ENCODE data around the gene S100A3.
"Not testable (repeated sequence)": the region's sequence is repeated elsewhere in the genome, so short reads cannot be mapped to it uniquely, and the experiment has no call there.

S100A3 gene

DNA sequence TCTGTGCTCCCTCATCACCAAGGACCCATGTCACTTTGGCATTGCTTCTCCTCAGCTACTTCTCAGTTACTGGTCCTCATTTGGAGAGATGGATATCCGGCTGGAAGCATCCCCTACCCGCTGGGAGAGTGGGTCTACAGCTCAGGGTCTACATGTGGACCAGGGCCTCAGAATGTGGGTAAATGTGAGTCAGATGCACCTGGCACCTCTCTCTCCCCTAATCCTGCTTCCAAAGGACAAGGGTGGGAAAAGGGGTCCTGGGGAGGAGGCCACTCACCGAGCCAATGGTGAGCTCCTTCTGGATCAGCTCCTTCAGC lies 14.2 kb downstream of the S100A3 start:
- DNase-seq (ENCODE audit: low read depth) = no peak

DNA sequence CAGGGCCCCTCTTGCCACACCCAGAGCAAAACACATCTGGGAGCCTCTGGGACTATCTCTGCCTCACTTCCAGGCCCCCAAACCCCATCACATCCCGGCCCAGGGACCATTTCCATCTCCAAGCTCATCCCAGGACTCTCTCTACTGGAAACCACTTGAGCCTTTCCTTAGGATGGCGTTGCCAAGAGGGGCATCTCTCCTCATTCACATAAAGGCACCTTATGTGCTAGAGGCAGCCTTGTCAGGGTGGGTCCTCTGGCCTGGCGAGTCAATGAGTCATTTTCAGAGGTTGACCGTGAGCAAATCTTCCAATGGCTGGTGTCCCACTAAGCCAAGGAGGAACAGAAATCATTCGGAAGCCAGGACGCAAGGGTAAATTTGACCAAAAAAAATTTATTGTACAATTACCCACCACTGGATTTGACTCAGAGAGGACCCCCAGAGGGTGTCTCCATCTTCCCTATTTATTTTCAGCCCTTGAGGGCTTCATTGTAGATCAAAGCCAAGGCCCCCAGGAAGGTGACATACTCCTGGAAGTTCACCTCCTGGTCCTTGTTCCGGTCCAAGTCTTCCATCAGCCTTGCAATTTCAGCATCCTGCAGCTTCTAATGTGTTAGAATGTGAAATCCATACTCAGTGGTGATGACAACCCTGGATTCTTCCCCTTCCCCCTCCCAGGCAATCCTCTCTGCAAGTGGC lies 14.7 kb downstream of the S100A3 start:
- DNase-seq (ENCODE audit: low read depth) = no peak

- peak; percentile 86 for DNase-seq (ENCODE audit: low read depth)
Measured at GRCh38 chr1:153533689-153534201, 15.3 kb downstream of the S100A3 start.

GRCh38 chr1:153532769-153533599 lies 16.1 kb downstream of the S100A3 start:
- peak; percentile 68 for DNase-seq (ENCODE audit: low read depth)

- DNase-seq (ENCODE audit: low read depth) = no peak
Measured at GRCh38 chr1:153532181-153532580, 16.9 kb downstream of the S100A3 start.

DNA sequence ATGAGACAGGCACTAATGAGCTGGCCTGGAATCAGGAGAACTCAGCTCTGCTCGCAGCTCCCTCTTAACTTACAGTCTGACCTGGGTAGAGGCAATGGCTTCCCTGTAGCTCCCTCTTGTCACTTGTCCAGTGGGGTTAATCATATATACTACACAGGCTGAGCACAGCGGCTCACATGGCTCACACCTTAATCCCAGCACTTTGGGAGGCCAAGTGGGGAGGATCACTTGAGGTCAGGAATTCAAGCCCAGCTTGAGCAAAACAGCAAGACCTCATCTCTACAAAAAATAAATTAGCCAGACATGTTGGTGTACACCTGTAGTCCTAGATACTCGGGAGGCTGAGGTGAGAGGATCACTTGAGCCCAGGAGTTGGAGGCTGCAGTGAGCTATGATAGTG lies 17.4 kb downstream of the S100A3 start:
- no peak for DNase-seq (ENCODE audit: low read depth)

- no peak for DNase-seq (ENCODE audit: low read depth)
Measured at GRCh38 chr1:153527683-153528040, 21.4 kb downstream of the S100A3 start.

GRCh38 chr1:153527023-153527682 lies 21.9 kb downstream of the S100A3 start:
- no peak for DNase-seq (ENCODE audit: low read depth)

DNA sequence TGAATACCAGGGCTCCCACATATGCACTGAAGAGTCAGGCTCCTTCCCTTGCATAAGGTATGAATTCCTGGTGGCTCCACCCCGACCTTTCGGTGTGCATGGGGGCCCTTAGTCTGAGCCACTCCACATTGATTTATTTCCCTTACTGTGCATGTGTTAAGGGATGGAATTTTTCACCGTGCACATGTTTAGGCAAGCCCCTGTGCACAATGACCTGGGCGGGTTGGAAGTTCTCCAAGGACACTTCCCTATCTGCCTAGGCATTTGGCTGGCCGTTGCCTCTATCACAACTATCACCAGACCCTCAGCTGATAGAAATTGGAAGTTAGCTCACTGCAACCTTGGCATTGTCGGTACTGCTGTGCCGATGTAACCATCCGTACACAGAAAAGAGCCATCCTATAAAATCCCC lies 22.9 kb downstream of the S100A3 start:
- DNase-seq (ENCODE audit: low read depth) = no peak

DNA sequence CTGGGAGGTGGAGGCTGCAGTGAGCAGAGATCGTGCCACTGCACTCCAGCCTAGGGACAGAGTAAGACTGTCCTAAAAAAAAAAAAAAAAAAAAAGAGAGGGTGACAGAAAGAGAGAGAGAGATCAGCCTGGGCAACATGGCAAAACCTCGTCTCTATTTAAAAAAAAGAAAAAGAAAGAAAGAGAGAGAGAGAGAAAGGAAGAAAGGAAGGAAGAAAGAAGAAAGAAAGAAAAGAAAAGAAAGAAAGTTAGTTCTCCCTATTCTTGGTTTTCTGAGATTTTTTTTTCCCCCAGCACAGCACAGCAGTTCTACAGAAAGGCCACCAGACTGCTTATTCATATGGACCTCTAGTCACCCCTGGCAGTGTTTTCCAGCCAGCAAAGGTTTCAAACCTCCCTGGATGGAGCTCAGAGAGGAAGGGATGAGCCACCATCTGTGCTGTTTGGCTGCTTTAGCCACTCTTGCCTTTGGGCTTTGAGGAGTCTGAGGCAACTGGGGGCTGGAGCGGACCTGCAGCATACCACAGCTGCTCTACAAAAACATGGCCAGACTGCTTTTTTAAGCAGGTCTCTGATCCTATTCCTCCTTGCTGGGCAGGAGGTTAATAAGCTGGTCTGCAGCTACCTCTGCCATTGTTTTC lies 23.9 kb downstream of the S100A3 start:
- no peak for DNase-seq (ENCODE audit: low read depth)

GRCh38 chr1:153522353-153523048 lies 26.6 kb downstream of the S100A3 start:
- not testable (repeated sequence) for DNase-seq (ENCODE audit: low read depth)

GRCh38 chr1:153521808-153522207 lies 27.2 kb downstream of the S100A3 start:
- not testable (repeated sequence) for DNase-seq (ENCODE audit: low read depth)

DNA sequence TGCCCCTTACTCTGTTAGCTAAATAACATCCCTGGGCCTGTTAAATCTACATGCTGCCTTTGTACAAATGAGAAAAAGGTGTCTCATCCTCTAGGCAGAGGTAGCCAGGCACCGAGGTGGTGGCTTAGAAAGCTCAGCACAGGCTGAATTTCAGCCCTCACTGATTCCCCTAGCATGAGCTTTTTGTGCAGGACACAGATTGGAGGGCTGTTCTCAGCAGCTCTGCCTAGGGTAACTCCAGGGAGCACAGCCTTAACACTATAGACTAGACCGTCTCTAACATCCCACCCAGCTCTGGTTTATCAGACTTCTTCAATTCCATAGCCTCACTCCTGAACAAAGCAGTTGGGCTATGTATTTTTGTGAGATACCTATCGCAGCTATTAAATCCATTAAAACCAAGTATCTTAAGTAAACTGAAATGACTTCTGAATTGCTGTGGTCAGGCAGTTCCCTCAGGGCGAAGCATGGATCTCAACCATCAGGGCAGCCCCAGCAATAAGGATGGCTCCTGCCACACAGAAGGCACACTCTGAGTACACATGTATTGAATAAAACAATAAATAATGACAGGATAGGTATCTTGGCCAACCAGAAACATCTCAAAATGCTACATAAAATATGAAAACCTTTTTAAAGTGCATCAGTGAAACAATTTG lies 28.1 kb downstream of the S100A3 start:
- DNase-seq (ENCODE audit: low read depth) = no peak

- not testable (repeated sequence) for DNase-seq (ENCODE audit: low read depth)
Measured at GRCh38 chr1:153520137-153520691, 28.8 kb downstream of the S100A3 start.

DNA sequence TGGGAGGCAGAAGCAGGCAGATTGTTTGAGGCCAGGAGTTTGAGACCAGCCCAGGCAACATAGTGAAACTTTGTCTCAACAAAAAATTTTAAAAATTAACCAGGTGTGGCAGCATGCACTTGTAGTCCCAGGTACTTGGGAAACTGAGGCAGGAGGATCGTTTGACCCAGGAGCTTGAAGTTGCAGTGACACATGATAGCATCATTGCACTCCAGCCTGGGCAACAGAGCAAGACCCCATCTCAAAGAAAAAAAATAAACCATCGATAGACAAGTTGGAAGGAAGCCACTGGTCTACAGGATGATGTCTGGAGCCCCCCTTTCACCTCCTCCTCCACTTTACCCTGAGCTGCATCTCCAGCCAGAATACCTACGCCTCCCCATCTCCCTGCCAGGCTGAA lies 29.8 kb downstream of the S100A3 start:
- no peak for DNase-seq (ENCODE audit: low read depth)

- DNase-seq (ENCODE audit: low read depth) = no peak
Measured at GRCh38 chr1:153515504-153516394, 33.3 kb downstream of the S100A3 start.

DNA sequence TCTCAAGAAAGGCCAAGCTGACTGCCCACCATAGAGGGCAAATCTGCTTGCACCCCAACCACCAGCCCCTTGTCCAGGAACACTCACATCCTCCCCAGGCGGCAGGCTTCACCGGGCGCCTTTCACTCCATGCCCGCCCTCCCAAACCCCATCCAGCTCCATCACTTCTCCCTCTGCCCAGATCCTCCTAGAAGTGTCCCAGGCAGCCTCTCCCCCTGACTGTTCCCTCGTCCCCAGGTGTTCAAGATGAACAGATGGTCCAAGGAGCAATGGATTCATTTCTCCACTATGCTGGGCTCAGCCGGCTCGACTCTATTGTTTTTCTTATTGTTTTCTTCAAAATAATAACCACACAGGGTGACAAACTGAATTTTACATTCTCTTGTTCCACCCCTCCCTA lies 35.4 kb downstream of the S100A3 start:
- no peak for DNase-seq (ENCODE audit: low read depth)

DNA sequence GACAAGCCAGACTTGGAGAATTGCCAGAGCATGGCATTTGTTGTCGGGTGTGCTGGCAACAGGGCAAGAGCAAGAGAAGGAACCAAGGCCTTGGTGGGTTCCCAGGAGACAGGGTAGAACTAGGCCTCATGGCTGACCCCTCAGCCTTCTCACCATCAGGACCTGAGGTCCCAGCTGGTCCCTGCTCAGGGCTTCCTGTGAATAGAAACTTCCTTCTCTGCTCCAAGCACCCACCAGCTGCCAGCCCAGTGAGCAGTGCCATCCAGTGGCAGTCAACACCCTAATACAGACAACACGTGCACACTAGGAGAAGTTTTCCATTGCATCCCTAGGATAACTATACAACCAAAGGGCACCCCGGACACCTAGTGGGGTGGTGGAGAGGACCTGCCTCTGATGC lies 36.0 kb downstream of the S100A3 start:
- no peak for DNase-seq (ENCODE audit: low read depth)

DNA sequence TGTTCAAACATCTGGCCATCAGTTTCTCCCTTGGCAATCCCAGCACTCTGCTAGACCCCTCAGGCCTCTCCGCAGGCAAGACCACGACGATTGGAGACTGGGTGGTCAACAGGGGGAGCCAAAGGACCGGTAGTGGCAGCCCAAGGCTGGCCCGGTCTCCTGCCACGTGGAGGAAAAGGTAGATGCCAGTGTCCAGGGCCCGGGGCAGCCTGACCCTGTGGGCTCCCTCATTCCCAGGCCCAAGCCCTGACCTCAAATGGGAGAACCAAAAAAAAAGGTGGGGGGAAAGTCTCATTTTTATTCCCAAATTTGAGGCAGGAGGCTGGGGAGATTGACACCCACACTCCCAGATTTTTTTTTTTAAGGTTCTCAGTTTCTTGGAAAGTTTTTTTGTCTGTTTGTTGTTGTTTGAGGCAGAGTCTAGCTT lies 38.1 kb downstream of the S100A3 start:
- DNase-seq (ENCODE audit: low read depth) = no peak

All from HS-27A (cell line).